DMS 273 treated with DMSO at 0.1 percent for 48 hours (cell line): Measurements from ENCODE around the gene S100A7.
A peak's percentile ranks its signal among the peaks of the same experiment; 100 is the strongest.
"Not testable (repeated sequence)": the region's sequence is repeated elsewhere in the genome, so short reads cannot be mapped to it uniquely, and the experiment has no call there.

Experiments
- DNase-seq: peaks from one replicate; lab custom pipeline; 2025; lab: John Stamatoyannopoulos, UW

S100A7 gene

GRCh38 chr1:153431002-153431401 lies 29.4 kb downstream of the S100A7 start:
- DNase-seq = no peak

GRCh38 chr1:153430561-153430960 lies 29.9 kb downstream of the S100A7 start:
- no peak for DNase-seq

GRCh38 chr1:153430166-153430553 lies 30.3 kb downstream of the S100A7 start:
- no peak for DNase-seq

- no peak for DNase-seq
Observed at GRCh38 chr1:153429266-153430165, 30.9 kb downstream of the S100A7 start.

GRCh38 chr1:153428791-153429190 lies 31.7 kb downstream of the S100A7 start:
- no peak for DNase-seq

GRCh38 chr1:153428073-153428638 lies 32.3 kb downstream of the S100A7 start:
- DNase-seq = no peak

- no peak for DNase-seq
Observed at GRCh38 chr1:153426809-153427208, 33.6 kb downstream of the S100A7 start.

GRCh38 chr1:153422450-153423068 lies 37.9 kb downstream of the S100A7 start:
- peak; percentile 12 for DNase-seq

GRCh38 chr1:153420306-153420705 lies 40.1 kb downstream of the S100A7 start:
- DNase-seq = no peak

GRCh38 chr1:153419436-153419793 lies 41.0 kb downstream of the S100A7 start:
- not testable (repeated sequence) for DNase-seq

GRCh38 chr1:153418758-153419435 lies 41.6 kb downstream of the S100A7 start:
- DNase-seq = not testable (repeated sequence)

GRCh38 chr1:153417136-153417888 lies 43.1 kb downstream of the S100A7 start:
- no peak for DNase-seq

- DNase-seq = no peak
Observed at GRCh38 chr1:153415850-153416570, 44.4 kb downstream of the S100A7 start, which contains the start of gene S100A7A. TSS of gene S100A7A (plus strand) at chr1:153416520. CDS start at chr1:153418083, 1,563 bp downstream.

GRCh38 chr1:153413961-153414360 lies 46.5 kb downstream of the S100A7 start:
- DNase-seq = not testable (repeated sequence)
